Measurements from ENCODE around the gene CAMTA2.

DNA sequence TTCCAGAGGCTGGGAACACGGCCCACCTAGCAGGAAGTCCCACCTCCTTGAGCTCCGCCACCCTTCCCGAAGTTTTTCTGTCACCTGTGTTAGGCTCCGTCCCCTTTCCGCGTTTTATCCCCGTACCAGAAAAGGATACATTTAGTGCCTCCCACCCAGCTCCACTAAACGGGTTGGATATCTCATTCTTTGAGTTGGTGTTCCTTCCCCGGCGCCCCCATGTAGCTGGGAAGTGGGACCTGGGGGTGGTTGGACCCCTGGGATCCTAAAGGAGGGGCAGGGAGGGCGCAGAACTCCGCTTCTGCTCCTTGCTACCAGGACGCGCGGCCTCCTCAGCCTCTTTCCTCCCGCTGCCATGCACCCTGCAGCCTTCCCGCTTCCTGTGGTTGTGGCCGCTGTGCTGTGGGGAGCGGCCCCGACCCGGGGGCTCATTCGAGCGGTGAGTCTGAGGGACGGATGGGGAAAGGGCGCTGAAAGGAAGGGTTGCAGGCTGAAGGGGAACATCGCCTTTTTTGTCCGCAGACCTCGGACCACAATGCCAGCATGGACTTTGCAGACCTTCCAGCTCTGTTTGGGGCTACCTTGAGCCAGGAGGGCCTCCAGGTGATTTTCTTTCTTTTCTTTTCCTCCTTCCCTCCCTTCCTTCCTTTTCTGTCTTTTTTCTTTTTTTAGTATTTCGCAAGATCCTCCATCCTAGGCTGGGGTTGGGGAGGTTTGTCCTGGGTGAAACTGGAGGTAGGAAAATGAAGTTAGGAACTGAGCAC is 46.7 kb downstream of the CAMTA2 start:
- TF ChIP-seq, protein P1, sequence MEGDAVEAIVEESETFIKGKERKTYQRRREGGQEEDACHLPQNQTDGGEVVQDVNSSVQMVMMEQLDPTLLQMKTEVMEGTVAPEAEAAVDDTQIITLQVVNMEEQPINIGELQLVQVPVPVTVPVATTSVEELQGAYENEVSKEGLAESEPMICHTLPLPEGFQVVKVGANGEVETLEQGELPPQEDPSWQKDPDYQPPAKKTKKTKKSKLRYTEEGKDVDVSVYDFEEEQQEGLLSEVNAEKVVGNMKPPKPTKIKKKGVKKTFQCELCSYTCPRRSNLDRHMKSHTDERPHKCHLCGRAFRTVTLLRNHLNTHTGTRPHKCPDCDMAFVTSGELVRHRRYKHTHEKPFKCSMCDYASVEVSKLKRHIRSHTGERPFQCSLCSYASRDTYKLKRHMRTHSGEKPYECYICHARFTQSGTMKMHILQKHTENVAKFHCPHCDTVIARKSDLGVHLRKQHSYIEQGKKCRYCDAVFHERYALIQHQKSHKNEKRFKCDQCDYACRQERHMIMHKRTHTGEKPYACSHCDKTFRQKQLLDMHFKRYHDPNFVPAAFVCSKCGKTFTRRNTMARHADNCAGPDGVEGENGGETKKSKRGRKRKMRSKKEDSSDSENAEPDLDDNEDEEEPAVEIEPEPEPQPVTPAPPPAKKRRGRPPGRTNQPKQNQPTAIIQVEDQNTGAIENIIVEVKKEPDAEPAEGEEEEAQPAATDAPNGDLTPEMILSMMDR (IDR thresholded peaks at IDR 0.05) = no peak
- no peak for TF ChIP-seq POLR2A (IDR thresholded peaks at IDR 0.05)
- no peak for TF ChIP-seq EP300 (IDR thresholded peaks at IDR 0.05)

All from tibial nerve (tissue), 4 donors.